ENCODE data around the gene PDE4D. TPM values are rescaled to one million over a fixed set of nuclear protein-coding genes. Genes with fewer than 3 reads are reported as not detected.

PDE4D gene
- total RNA-seq, 1 donor from 2014 or later, result 11.8 TPM

DNA sequence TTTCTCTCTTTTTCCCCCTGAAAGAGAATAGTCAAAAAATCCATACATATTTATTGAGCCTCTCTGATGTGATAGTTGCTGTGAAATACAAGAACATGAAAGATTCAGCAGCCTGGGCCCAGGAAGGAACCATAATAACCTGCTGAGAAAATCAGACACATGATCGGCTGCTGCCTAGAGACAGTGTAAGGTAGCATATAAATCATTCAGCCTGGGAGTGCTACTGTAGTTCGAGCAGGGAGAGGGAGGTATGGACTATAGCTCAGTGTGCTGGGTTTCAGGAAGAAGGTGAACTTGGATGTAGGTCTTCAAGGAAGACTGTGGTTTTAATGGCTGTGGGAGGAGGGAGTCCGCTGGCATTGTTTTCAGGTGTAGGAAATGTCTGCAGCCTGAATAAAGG lies 841.6 kb downstream of the PDE4D start:
- Mint-ChIP-seq H3K27ac (ENCODE audit: unreplicated experiment) (no peak overlapping the region), H3K27me3 (ENCODE audit: low read depth) (no peaks in the 10 kb centered on the region), H3K4me3 (no peak overlapping the region), H3K36me3 (ENCODE audit: low read depth) (no peaks in the 10 kb centered on the region), H3K9me3 (peaks cover 5% of the 10 kb centered on the region), H3K4me1 (no peaks in the 10 kb centered on the region)
- no peak for DNase-seq (ENCODE audit: low read depth, low spot score)
- TF ChIP-seq, protein P1, sequence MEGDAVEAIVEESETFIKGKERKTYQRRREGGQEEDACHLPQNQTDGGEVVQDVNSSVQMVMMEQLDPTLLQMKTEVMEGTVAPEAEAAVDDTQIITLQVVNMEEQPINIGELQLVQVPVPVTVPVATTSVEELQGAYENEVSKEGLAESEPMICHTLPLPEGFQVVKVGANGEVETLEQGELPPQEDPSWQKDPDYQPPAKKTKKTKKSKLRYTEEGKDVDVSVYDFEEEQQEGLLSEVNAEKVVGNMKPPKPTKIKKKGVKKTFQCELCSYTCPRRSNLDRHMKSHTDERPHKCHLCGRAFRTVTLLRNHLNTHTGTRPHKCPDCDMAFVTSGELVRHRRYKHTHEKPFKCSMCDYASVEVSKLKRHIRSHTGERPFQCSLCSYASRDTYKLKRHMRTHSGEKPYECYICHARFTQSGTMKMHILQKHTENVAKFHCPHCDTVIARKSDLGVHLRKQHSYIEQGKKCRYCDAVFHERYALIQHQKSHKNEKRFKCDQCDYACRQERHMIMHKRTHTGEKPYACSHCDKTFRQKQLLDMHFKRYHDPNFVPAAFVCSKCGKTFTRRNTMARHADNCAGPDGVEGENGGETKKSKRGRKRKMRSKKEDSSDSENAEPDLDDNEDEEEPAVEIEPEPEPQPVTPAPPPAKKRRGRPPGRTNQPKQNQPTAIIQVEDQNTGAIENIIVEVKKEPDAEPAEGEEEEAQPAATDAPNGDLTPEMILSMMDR (conservative IDR thresholded peaks at IDR 0.05), result no peak

DNA sequence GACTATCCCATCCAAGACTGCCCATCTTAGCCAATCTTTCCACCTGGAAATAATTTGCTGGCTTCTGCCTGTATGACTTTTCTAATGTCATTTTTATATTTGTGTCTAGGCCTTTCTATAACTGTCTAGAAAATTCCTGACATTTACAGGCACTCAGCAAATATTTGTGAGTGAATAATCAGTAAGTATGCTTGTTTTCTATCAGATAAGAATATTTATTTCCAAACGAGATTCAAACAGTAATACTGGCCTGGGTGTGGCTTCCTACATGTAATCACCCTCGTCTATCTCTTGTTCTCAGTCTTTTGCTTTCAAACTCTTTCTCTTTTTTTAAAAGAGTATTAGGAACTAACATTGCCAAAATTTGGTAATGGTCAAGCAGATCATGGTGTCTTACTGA lies 844.4 kb downstream of the PDE4D start:
- Mint-ChIP-seq H3K4me1 (no peaks in the 10 kb centered on the region), H3K4me3 (no peak overlapping the region), H3K9me3 (peaks cover 5% of the 10 kb centered on the region), H3K27ac (ENCODE audit: unreplicated experiment) (no peak overlapping the region), H3K27me3 (ENCODE audit: low read depth) (no peaks in the 10 kb centered on the region), H3K36me3 (ENCODE audit: low read depth) (no peaks in the 10 kb centered on the region)
- no peak for DNase-seq (ENCODE audit: low read depth, low spot score)
- TF ChIP-seq, protein P1 (conservative IDR thresholded peaks at IDR 0.05), result no peak

DNA sequence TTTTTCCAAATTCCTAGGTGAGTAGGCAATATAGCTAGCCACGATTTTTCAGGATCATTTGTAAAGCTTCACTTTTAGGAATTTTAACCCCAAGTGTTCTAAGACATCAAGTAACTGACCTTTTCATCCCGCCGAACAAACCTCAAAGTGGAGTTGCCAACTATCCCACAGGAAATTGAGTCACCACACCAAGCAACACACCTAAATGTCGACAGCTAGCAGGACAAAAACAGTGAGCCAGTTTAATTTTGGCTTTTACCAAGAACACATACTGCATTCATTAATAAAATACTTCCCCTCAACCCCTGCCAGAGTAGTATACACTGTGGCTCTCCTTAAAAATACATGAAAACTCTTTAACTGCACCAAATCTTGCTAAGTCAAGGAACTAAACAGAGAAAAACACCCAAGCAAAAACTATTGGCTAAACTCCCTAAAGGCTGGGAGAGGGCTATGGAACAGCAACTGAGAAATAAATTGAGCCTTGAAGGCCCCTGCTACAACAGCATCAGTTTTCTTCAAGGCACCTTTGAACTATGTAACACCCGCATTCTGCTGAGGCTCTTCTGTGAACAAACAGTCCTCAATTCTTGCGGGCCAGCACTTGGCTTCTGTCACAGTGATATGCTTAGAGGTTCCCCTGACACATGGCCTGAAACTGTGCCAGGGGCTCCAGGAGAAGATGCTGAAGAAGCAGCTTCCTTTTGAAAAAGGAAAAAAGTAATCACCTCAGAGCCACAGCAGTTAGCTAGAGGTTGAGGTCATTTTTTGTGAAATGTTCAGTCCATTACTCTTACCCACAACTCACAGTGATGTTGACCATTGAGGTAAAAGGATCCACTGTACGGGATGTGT lies 851.1 kb downstream of the PDE4D start:
- no peak for DNase-seq (ENCODE audit: low read depth, low spot score)
- H3K27ac Mint-ChIP-seq (ENCODE audit: unreplicated experiment), result no peak overlapping the region
- peaks cover 41% of the 10 kb centered on the region for H3K27me3 Mint-ChIP-seq (ENCODE audit: low read depth)
- peak overlapping the region; percentile 39 for H3K4me3 Mint-ChIP-seq
- no peaks in the 10 kb centered on the region for H3K9me3 Mint-ChIP-seq
- H3K36me3 Mint-ChIP-seq (ENCODE audit: low read depth), result no peaks in the 10 kb centered on the region
- H3K4me1 Mint-ChIP-seq, result peaks cover 23% of the 10 kb centered on the region
- TF ChIP-seq, protein P1 (conservative IDR thresholded peaks at IDR 0.05), result no peak

DNA sequence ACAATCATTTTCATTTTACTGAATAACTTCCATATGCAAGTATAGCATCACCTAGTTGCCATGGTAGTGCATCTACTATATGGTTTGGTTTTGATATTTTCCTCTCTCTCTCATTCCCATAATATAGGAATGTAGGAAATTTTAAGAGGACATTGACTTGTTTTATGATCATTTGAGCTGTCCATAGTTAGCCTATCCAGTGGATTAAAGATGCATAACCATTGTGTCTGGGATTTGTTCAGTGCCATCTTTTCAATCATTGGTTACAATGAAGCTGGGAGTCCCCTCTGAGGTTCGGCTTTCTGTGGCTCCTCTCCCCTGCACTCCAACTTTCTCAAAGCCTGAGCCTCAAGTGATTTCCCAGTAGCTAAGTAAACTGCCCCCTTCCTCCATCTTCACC lies 852.2 kb downstream of the PDE4D start:
- peak overlapping the region; percentile 90 for H3K4me3 Mint-ChIP-seq

DNA sequence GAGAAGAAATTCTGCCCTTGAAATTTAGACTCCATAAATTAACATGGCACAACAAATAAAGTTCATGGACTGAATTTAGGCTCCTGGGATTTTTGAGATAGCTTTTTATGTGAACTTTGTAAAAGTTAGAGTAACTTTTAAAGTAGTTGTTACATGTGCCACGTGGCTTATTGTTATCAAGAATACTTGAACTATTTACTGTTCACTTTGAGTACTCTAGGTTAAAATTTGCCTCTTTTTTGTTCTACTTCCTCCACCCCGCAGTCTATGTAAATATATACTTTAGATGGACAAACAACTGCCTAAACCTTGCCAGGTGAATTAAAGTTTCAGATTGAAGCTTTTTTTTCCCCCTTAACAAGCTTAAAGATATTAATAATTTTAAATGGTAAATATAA lies 852.7 kb downstream of the PDE4D start:
- Mint-ChIP-seq H3K4me3 (peak overlapping the region; percentile 90), H3K4me1 (peaks cover 23% of the 10 kb centered on the region), H3K27ac (ENCODE audit: unreplicated experiment) (no peak overlapping the region), H3K27me3 (ENCODE audit: low read depth) (peaks cover 42% of the 10 kb centered on the region), H3K9me3 (no peaks in the 10 kb centered on the region), H3K36me3 (ENCODE audit: low read depth) (no peaks in the 10 kb centered on the region)
- DNase-seq (ENCODE audit: low read depth, low spot score), result no peak
- TF ChIP-seq, protein P1 (conservative IDR thresholded peaks at IDR 0.05), result no peak

More for the DNA sequence above, 852.2 kb downstream of the PDE4D start:
- Mint-ChIP-seq H3K27ac (ENCODE audit: unreplicated experiment) (no peak overlapping the region), H3K36me3 (ENCODE audit: low read depth) (no peaks in the 10 kb centered on the region), H3K27me3 (ENCODE audit: low read depth) (peaks cover 42% of the 10 kb centered on the region), H3K9me3 (no peaks in the 10 kb centered on the region), H3K4me1 (peaks cover 23% of the 10 kb centered on the region)
- DNase-seq (ENCODE audit: low read depth, low spot score), result no peak
- TF ChIP-seq, protein P1 (conservative IDR thresholded peaks at IDR 0.05), result no peak
